ENCODE results near the gene HSPA1L. TPM values are rescaled to one million over a fixed set of nuclear protein-coding genes. Genes with fewer than 3 reads are reported as not detected.

Gene HSPA1L
- total RNA-seq, 3 donors from 2014 or later = 1.3 to 1.9 (median 1.6) TPM

DNA sequence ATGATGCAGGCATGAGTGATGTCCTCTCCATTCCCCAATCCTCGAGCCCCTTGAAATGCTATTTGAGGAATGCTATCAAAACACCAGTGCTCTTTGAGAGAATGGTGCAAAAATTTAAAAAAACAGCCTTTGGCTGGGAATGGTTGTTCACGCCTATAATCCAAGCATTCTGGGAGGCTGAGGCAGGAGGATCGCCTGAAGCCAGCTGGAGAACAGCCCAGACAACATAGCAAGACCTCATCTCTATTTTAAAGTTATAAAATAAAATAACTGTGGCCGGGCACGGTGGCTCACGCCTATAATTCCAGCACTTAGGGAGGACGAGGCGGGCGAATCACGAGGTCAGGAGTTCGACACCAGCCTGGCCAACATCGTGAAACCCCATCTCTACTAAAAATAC is 15.3 kb downstream of the HSPA1L start:
- Histone ChIP-seq H3K27me3 (no peaks in the 10 kb centered on the region), H3K4me3 (no peak overlapping the region), H3K27ac (no peak overlapping the region), H3K36me3 (no peaks in the 10 kb centered on the region), H3K9me3 (no peaks in the 10 kb centered on the region), H3K4me1 (no peaks in the 10 kb centered on the region)
- DNase-seq (ENCODE audit: low spot score in 2 of 2) = no peak
- TF ChIP-seq POLR2A (IDR thresholded peaks at IDR 0.05) = no peak
- TF ChIP-seq, protein P1, sequence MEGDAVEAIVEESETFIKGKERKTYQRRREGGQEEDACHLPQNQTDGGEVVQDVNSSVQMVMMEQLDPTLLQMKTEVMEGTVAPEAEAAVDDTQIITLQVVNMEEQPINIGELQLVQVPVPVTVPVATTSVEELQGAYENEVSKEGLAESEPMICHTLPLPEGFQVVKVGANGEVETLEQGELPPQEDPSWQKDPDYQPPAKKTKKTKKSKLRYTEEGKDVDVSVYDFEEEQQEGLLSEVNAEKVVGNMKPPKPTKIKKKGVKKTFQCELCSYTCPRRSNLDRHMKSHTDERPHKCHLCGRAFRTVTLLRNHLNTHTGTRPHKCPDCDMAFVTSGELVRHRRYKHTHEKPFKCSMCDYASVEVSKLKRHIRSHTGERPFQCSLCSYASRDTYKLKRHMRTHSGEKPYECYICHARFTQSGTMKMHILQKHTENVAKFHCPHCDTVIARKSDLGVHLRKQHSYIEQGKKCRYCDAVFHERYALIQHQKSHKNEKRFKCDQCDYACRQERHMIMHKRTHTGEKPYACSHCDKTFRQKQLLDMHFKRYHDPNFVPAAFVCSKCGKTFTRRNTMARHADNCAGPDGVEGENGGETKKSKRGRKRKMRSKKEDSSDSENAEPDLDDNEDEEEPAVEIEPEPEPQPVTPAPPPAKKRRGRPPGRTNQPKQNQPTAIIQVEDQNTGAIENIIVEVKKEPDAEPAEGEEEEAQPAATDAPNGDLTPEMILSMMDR (IDR thresholded peaks at IDR 0.05) = no peak
- no peak for TF ChIP-seq POLR2AphosphoS5 (IDR thresholded peaks at IDR 0.05)
- intact Hi-C loops (cut with DNase I; ENCODE audit: low total_unique reads) = no loop called here

DNA sequence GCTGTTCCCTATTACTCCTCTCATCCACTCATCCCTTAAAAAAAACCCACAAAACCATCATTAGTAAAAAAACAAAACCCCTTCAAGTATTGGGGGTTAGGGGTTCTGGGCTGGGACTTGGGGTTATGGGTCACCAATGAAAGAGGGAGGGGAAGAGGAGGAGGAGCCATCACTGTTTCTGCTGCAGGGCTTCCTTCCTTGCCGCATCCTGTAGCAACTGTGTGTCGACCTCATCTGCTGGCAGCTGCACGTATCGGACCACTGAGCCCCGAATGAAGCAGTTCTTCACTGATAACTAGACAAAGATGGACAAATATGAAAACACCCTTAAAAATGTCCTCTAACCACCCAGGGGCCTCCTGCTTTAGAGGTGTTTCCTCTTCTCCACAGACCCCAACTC is 17.5 kb downstream of the HSPA1L start:
- H3K27me3 ChIP-seq = no peaks in the 10 kb centered on the region
- no peaks in the 10 kb centered on the region for H3K9me3 ChIP-seq
- no peak for DNase-seq (ENCODE audit: low spot score in 2 of 2)
- H3K36me3 ChIP-seq = no peaks in the 10 kb centered on the region
- no peaks in the 10 kb centered on the region for H3K4me1 ChIP-seq
- intact Hi-C loops (cut with DNase I; ENCODE audit: low total_unique reads) = no loop called here
- H3K4me3 ChIP-seq = no peak overlapping the region
- peak overlapping the region in 1 of 2 donors; percentile 26 for H3K27ac ChIP-seq
- TF ChIP-seq, protein P1 (IDR thresholded peaks at IDR 0.05) = no peak
- TF ChIP-seq POLR2AphosphoS5 (IDR thresholded peaks at IDR 0.05) (no peak), POLR2A (IDR thresholded peaks at IDR 0.05) (no peak)

DNA sequence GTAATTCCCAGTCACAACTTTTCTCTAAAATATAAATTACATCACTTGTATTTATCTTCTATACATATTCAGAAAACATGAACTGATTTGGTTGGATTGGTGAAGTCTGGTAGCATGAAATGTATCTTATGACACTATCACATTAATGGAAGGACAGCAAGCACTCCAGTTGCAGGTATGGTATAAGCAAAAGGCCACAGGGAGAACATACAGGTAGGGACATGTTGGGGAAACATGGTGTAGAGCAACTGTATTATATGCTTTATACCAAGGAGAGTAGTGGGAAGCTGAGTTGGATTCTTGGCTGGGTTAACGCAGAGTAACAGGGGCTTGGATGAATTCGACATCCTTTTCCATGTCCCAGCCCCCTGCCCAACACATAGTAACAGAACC is 18.1 kb downstream of the HSPA1L start:
- intact Hi-C loops (cut with DNase I; ENCODE audit: low total_unique reads) = no loop called here
- Histone ChIP-seq H3K27me3 (no peaks in the 10 kb centered on the region), H3K36me3 (no peaks in the 10 kb centered on the region), H3K4me3 (no peak overlapping the region), H3K4me1 (no peaks in the 10 kb centered on the region), H3K27ac (peak overlapping the region in 1 of 2 donors; percentile 26), H3K9me3 (no peaks in the 10 kb centered on the region)
- TF ChIP-seq POLR2AphosphoS5 (IDR thresholded peaks at IDR 0.05) = no peak
- no peak for TF ChIP-seq POLR2A (IDR thresholded peaks at IDR 0.05)
- TF ChIP-seq, protein P1 (IDR thresholded peaks at IDR 0.05) = no peak
- no peak for DNase-seq (ENCODE audit: low spot score in 2 of 2)

DNA sequence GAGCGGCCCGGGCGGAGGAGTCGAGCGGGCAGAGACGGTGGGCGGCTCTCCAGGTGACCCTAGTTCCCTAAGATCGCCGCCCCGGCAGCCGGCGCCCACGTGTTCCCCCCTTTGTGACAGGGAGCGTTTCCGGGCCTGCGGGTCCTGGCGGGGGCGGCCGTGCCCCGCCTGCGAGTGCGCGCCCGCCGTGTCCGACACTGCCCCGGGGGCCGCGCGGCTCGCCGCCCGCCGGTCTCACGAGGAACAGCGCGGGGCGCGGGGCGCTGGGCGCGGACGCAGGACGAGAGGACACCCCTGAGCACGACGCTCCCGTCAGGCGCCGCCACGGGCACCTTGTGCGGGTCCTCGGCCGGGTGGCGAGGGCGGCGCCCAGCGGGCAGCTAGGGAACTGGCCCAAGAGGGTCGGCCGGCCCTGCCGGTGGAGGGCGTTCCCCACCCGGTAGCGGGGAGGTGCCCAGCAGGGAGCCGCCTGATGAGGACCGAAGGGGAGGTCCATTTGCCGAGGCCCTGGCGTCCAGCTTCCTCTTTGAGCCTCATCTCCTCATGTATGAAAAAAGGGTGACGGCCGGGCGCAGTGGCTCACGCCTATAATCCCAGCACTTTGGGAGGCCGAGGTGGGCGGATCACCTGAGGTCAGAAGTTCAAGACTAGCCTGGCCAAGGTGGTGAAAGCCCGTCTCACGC is 19.3 kb downstream of the HSPA1L start, which contains the start of gene VARS1:
VARS1 (minus strand) TSS at position 137 of the 683 bp plus-strand sequence. CDS start 535 bp downstream, outside the sequence.
- H3K36me3 ChIP-seq = no peaks in the 10 kb centered on the region
- H3K4me1 ChIP-seq = no peaks in the 10 kb centered on the region
- peak; percentile 89 to 92 for DNase-seq (ENCODE audit: low spot score in 2 of 2)
- H3K4me3 ChIP-seq = peak within 1 kb of the TSS; percentile 74 to 88 (median 75)
- H3K27me3 ChIP-seq = no peaks in the 10 kb centered on the region
- H3K9me3 ChIP-seq = no peaks in the 10 kb centered on the region
- H3K27ac ChIP-seq = peak within 1 kb of the TSS; percentile 97 to 99
- TF ChIP-seq, protein P1 (IDR thresholded peaks at IDR 0.05) = peak; percentile 68 to 97 (median 83)
- no peak for TF ChIP-seq POLR2A (IDR thresholded peaks at IDR 0.05)
- TF ChIP-seq POLR2AphosphoS5 (IDR thresholded peaks at IDR 0.05) = peak in 2 of 3 donors; percentile 35 to 45
- intact Hi-C loops (cut with DNase I; ENCODE audit: low total_unique reads) = no loop called here

DNA sequence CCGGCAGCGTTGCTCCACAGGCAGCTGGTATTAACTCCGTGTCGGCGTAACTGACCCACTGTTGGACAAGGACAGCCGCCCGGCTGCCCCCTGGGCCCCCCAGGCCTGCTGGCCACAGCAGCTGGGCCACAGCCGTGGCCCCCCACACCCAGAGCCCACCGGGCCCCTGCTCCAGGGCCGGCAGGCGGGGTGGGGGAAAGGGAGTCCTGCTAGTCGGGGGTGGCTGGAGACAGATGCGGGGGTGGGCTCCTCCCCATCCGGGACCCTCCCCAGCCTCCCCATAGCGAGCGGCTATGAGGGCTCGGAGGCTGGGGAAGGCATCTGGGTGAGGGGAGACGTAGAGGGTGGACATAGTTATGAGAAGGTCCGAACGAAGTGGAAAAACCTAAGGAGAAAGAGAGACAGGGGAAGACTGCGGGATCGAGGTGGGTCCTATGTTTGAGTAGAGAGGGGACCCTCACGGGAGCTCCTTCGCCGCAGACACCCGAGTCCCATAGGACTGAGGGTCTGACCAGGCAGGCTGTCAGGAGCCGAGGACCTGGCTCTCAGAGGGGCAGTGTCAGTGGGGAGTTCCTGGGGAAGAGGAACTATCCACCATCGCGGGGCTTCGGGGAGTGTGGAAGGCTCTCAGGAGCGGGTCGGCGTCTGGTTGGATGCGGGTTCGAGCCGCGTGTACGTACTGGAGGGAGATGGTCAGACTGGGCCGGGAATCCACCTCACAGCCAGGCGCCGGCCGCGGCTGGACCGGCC is 20.0 kb downstream of the HSPA1L start:
- Histone ChIP-seq H3K4me3 (peak overlapping the region; percentile 74 to 88 (median 75)), H3K4me1 (no peaks in the 10 kb centered on the region), H3K9me3 (no peaks in the 10 kb centered on the region), H3K36me3 (no peaks in the 10 kb centered on the region), H3K27ac (peak overlapping the region; percentile 97 to 99), H3K27me3 (no peaks in the 10 kb centered on the region)
- intact Hi-C loops (cut with DNase I; ENCODE audit: low total_unique reads) = no loop called here
- TF ChIP-seq POLR2AphosphoS5 (IDR thresholded peaks at IDR 0.05) (peak in 1 of 3 donors; percentile 9), POLR2A (IDR thresholded peaks at IDR 0.05) (no peak)
- no peak for DNase-seq (ENCODE audit: low spot score in 2 of 2)

Measured in breast epithelium (tissue), 4 donors.